ENCODE data around the gene PHYH. TPM values are rescaled to one million over a fixed set of nuclear protein-coding genes. Genes with fewer than 3 reads are reported as not detected.
"Not testable (repeated sequence)": the region's sequence is repeated elsewhere in the genome, so short reads cannot be mapped to it uniquely, and the experiment has no call there.

PHYH gene
- total RNA-seq, 1 donor from 2014 or later = 20.0 TPM

- no peak for DNase-seq (ENCODE audit: low read depth)
- TF ChIP-seq CTCF (conservative IDR thresholded peaks at IDR 0.05; ENCODE audit: low read depth, low read length) = no peak
- no peak overlapping the region for H3K4me3 ChIP-seq (ENCODE audit: low read depth, low read length)
Measured at GRCh38 chr10:13257621-13258140, 42.2 kb downstream of the PHYH start.

GRCh38 chr10:13256627-13257026, 43.2 kb downstream of the PHYH start:
- no peak for DNase-seq (ENCODE audit: low read depth)
- no peak overlapping the region for H3K4me3 ChIP-seq (ENCODE audit: low read depth, low read length)
- no peak for TF ChIP-seq CTCF (conservative IDR thresholded peaks at IDR 0.05; ENCODE audit: low read depth, low read length)

GRCh38 chr10:13253726-13254125, 46.1 kb downstream of the PHYH start:
- DNase-seq (ENCODE audit: low read depth) = no peak
- no peak for TF ChIP-seq CTCF (conservative IDR thresholded peaks at IDR 0.05; ENCODE audit: low read depth, low read length)
- H3K4me3 ChIP-seq (ENCODE audit: low read depth, low read length) = no peak overlapping the region

GRCh38 chr10:13247784-13248183, 52.1 kb downstream of the PHYH start:
- H3K4me3 ChIP-seq (ENCODE audit: low read depth, low read length) = no peak overlapping the region
- TF ChIP-seq CTCF (conservative IDR thresholded peaks at IDR 0.05; ENCODE audit: low read depth, low read length) = no peak
- DNase-seq (ENCODE audit: low read depth) = no peak

- TF ChIP-seq CTCF (conservative IDR thresholded peaks at IDR 0.05; ENCODE audit: low read depth, low read length) = no peak
- H3K4me3 ChIP-seq (ENCODE audit: low read depth, low read length) = no peak overlapping the region
- no peak for DNase-seq (ENCODE audit: low read depth)
Measured at GRCh38 chr10:13247246-13247645, 52.6 kb downstream of the PHYH start.

GRCh38 chr10:13242260-13242659, 57.6 kb downstream of the PHYH start:
- not testable (repeated sequence) for DNase-seq (ENCODE audit: low read depth); H3K4me3 ChIP-seq (ENCODE audit: low read depth, low read length)

GRCh38 chr10:13241613-13242012, 58.3 kb downstream of the PHYH start:
- no peak for TF ChIP-seq CTCF (conservative IDR thresholded peaks at IDR 0.05; ENCODE audit: low read depth, low read length)
- no peak overlapping the region for H3K4me3 ChIP-seq (ENCODE audit: low read depth, low read length)
- DNase-seq (ENCODE audit: low read depth) = no peak
